Thyroid gland (tissue), 4 donors: ENCODE results near the gene SNRNP27.

Source experiments
- POLR2A ChIP-seq, 2 donors: fragments of 450-650 bp; IDR thresholded peaks; one replicate each; pipeline ENCODE4 v1.6.1; 2017; ENCODE audit warnings: antibody characterized with exemption in 2 of 2, mild to moderate bottlenecking in 2 of 2, moderate library complexity in 1 of 2
- TF ChIP-seq, protein P1 (sequence below), 6 experiments: fragments of 200-600 bp in 3 of 6; fragments of 450-650 bp in 3 of 6; sonication (generic) in 3 of 6; IDR thresholded peaks; one replicate each; pipeline ENCODE4 v1.5.1; 2016 to 2019; ENCODE audit warnings: antibody characterized with exemption in 6 of 6, mild to moderate bottlenecking in 2 of 6, inconsistent platforms in 1 of 6, moderate library complexity in 1 of 6

GRCh38 chr2:69843993-69844392, 49.8 kb upstream of the SNRNP27 start:
- no peak for TF ChIP-seq POLR2A (IDR thresholded peaks at IDR 0.05)
- TF ChIP-seq, protein P1, sequence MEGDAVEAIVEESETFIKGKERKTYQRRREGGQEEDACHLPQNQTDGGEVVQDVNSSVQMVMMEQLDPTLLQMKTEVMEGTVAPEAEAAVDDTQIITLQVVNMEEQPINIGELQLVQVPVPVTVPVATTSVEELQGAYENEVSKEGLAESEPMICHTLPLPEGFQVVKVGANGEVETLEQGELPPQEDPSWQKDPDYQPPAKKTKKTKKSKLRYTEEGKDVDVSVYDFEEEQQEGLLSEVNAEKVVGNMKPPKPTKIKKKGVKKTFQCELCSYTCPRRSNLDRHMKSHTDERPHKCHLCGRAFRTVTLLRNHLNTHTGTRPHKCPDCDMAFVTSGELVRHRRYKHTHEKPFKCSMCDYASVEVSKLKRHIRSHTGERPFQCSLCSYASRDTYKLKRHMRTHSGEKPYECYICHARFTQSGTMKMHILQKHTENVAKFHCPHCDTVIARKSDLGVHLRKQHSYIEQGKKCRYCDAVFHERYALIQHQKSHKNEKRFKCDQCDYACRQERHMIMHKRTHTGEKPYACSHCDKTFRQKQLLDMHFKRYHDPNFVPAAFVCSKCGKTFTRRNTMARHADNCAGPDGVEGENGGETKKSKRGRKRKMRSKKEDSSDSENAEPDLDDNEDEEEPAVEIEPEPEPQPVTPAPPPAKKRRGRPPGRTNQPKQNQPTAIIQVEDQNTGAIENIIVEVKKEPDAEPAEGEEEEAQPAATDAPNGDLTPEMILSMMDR (IDR thresholded peaks at IDR 0.05): no peak
